RWPE1 (cell line): ENCODE data around the gene CNN3.

Experiments
- CTCF ChIA-PET: fragments of 350-600 bp; sonication (Branson Sonifier 250); formaldehyde crosslinking; extraction: SDS; loops from one replicate; lab custom pipeline; 2021; lab: Yijun Ruan, JAX
- POLR2A ChIA-PET: fragments of 400-600 bp; formaldehyde crosslinking; extraction: SDS; loops from one replicate; lab custom pipeline; 2020; ENCODE audit warnings: antibody characterized with exemption; ENCODE audit not compliant: low non-redundant PET; lab: Yijun Ruan, JAX
- DNase-seq: peaks from one replicate; pipeline ENCODE4 v3.0.0; 2012; ENCODE audit warnings: low spot score
- H3K27ac ChIP-seq: fragments of 450-650 bp; 2 replicates; pipeline ENCODE4 v1.5.1; 2017
- CTCF ChIP-seq: fragments of 450-650 bp; conservative IDR thresholded peaks from 2 replicates; pipeline ENCODE4 v1.5.1; 2017; ENCODE audit warnings: low read depth, mild to moderate bottlenecking

Gene CNN3

GRCh38 chr1:94855307-94855700, 71.6 kb downstream of the CNN3 start:
- no peak for TF ChIP-seq CTCF
- POLR2A ChIA-PET: interaction anchor here (0.6 kb wide), 1 partner anchor 313 kb away, joined by 4 read pairs; no protein-coding TSS in a partner anchor
- DNase-seq: no peak
- CTCF ChIA-PET: interaction anchor here (0.5 to 3.3 kb wide), 9 partner anchors 38 to 381 kb away, joined by 3 to 55 read pairs (median 4); no protein-coding TSS in a partner anchor
- peak overlapping the region; percentile 92 for H3K27ac ChIP-seq

GRCh38 chr1:94854458-94855306, 72.2 kb downstream of the CNN3 start:
- CTCF ChIA-PET: interaction anchor here (0.5 to 3.3 kb wide), 30 partner anchors 9 to 382 kb away, joined by 3 to 55 read pairs (median 4); partner anchors contain the start of gene CNN3

GRCh38 chr1:94852788-94853187, 74.1 kb downstream of the CNN3 start:
- DNase-seq: no peak
- ChIA-PET CTCF (no interaction called here), POLR2A (no interaction called here)
- no peak for TF ChIP-seq CTCF
- no peak overlapping the region for H3K27ac ChIP-seq

More at GRCh38 chr1:94854458-94855306, 72.2 kb downstream of the CNN3 start:
- POLR2A ChIA-PET: interaction anchor here (0.8 kb wide), 1 partner anchor 71 kb away, joined by 7 read pairs; no protein-coding TSS in a partner anchor
- H3K27ac ChIP-seq: peak overlapping the region; percentile 92
- peak; percentile 88 for TF ChIP-seq CTCF
- DNase-seq: peak; percentile 94

GRCh38 chr1:94851571-94851970, 75.3 kb downstream of the CNN3 start:
- no peak for DNase-seq
- ChIA-PET POLR2A (no interaction called here), CTCF (interaction anchor here (2.8 kb wide), 1 partner anchor 192 kb away, joined by 12 read pairs; no protein-coding TSS in a partner anchor)
- no peak overlapping the region for H3K27ac ChIP-seq
- TF ChIP-seq CTCF: no peak
